Stimulated activated CD4-positive, alpha-beta T cell treated with anti-CD3 and anti-CD28 coated beads, Interleukin-4, amount 100 ng/mL, for 4 hours (primary cell): ENCODE measurements around the gene USP17L29.
"Not testable (repeated sequence)": the region's sequence is repeated elsewhere in the genome, so short reads cannot be mapped to it uniquely, and the experiment has no call there.

Experiments
- DNase-seq, 2 experiments: peaks; one replicate each; pipeline ENCODE4 v3.0.0-alpha.2; 2020

The USP17L29 gene, protein sequence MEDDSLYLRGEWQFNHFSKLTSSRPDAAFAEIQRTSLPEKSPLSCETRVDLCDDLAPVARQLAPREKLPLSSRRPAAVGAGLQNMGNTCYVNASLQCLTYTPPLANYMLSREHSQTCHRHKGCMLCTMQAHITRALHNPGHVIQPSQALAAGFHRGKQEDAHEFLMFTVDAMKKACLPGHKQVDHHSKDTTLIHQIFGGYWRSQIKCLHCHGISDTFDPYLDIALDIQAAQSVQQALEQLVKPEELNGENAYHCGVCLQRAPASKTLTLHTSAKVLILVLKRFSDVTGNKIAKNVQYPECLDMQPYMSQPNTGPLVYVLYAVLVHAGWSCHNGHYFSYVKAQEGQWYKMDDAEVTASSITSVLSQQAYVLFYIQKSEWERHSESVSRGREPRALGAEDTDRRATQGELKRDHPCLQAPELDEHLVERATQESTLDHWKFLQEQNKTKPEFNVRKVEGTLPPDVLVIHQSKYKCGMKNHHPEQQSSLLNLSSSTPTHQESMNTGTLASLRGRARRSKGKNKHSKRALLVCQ

DNA sequence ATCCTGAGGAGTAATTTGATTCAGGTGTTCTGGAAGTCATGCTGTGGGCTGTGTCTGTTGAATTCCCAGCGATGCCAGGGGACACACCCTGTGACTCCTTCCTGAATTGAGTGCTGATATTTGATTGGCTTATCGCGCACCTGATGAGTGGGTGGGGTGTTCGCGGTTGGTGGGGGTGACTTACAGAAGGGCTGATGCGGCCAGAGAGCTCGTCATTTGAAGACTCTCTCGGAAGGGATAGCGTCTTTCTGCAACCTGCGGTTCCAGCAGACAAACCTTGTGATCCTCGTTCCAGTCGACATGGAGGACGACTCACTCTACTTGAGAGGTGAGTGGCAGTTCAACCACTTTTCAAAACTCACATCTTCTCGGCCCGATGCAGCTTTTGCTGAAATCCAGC, at the start of gene USP17L29:
TSS of gene USP17L29 (plus strand) at position 301 of the 400 bp plus-strand sequence. CDS start at position 301, 0 bp downstream.
- DNase-seq = not testable (repeated sequence)

- DNase-seq = not testable (repeated sequence)
These were observed 29.2 kb upstream of the USP17L29 start for GRCh38 chr4:9324191-9324590.

GRCh38 chr4:9324865-9325264, 28.6 kb upstream of the USP17L29 start, which contains the start of gene USP17L24:
TSS of gene USP17L24 (plus strand) at chr4:9325165. CDS start at chr4:9325165, 0 bp downstream.
- not testable (repeated sequence) for DNase-seq

DNA sequence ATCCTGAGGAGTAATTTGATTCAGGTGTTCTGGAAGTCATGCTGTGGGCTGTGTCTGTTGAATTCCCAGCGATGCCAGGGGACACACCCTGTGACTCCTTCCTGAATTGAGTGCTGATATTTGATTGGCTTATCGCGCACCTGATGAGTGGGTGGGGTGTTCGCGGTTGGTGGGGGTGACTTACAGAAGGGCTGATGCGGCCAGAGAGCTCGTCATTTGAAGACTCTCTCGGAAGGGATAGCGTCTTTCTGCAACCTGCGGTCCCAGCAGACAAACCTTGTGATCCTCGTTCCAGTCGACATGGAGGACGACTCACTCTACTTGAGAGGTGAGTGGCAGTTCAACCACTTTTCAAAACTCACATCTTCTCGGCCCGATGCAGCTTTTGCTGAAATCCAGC, 23.8 kb upstream of the USP17L29 start, which contains the start of gene USP17L25:
TSS of gene USP17L25 (plus strand) at position 301 of the 400 bp plus-strand sequence. CDS start at position 301, 0 bp downstream.
- DNase-seq = not testable (repeated sequence)

- not testable (repeated sequence) for DNase-seq
These were observed 19.1 kb upstream of the USP17L29 start, which contains the start of gene USP17L26 for GRCh38 chr4:9334358-9334757. TSS of gene USP17L26 (plus strand) at chr4:9334658. CDS start at chr4:9334658, 0 bp downstream.

- DNase-seq = not testable (repeated sequence)
These were observed 14.3 kb upstream of the USP17L29 start, which contains the start of gene USP17L5 for GRCh38 chr4:9339103-9339502. TSS of gene USP17L5 (plus strand) at chr4:9339403. CDS start at chr4:9339403, 0 bp downstream.

DNA sequence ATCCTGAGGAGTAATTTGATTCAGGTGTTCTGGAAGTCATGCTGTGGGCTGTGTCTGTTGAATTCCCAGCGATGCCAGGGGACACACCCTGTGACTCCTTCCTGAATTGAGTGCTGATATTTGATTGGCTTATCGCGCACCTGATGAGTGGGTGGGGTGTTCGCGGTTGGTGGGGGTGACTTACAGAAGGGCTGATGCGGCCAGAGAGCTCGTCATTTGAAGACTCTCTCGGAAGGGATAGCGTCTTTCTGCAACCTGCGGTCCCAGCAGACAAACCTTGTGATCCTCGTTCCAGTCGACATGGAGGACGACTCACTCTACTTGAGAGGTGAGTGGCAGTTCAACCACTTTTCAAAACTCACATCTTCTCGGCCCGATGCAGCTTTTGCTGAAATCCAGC, 9.6 kb upstream of the USP17L29 start, which contains the start of gene USP17L27:
TSS of gene USP17L27 (plus strand) at position 301 of the 400 bp plus-strand sequence. CDS start at position 301, 0 bp downstream.
- not testable (repeated sequence) for DNase-seq

GRCh38 chr4:9348593-9348992, 4.8 kb upstream of the USP17L29 start, which contains the start of gene USP17L28:
TSS of gene USP17L28 (plus strand) at chr4:9348893. CDS start at chr4:9348893, 0 bp downstream.
- not testable (repeated sequence) for DNase-seq

GRCh38 chr4:9350866-9351265, 2.6 kb upstream of the USP17L29 start:
- DNase-seq = not testable (repeated sequence)

- not testable (repeated sequence) for DNase-seq
These were observed 9.4 kb downstream of the USP17L29 start, which contains the start of gene USP17L30 for GRCh38 chr4:9362829-9363228. TSS of gene USP17L30 (plus strand) at chr4:9363129. CDS start at chr4:9363129, 0 bp downstream.

GRCh38 chr4:9379881-9380280, 26.4 kb downstream of the USP17L29 start:
- DNase-seq = not testable (repeated sequence)

DNA sequence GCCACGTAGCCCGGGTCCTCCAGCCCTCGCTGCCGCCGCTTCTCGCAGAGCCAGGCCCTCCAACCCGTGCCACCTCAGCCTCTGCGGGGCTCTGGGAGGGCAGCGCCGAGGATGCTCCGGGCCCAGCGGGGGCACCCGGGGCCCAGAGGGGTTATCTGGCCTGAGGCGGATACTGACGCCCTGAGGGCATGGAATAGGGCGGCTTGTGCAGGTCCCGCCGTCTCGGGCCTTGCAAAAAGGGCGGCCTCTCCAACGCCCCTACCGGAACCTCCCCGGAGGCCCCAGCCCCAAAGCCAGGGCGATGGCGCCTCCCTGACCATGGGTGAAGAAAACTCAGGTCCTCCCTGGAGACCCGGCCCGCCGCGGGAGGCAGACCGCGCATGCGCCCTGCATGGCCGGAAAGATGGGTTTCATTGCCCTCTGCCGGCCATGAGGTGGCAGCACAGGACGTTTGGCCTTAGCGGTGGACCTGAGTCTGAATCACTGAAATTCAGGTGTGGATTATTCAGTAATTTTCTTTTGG, 27.6 kb downstream of the USP17L29 start:
- DNase-seq = peak; percentile 46 to 60

DNA sequence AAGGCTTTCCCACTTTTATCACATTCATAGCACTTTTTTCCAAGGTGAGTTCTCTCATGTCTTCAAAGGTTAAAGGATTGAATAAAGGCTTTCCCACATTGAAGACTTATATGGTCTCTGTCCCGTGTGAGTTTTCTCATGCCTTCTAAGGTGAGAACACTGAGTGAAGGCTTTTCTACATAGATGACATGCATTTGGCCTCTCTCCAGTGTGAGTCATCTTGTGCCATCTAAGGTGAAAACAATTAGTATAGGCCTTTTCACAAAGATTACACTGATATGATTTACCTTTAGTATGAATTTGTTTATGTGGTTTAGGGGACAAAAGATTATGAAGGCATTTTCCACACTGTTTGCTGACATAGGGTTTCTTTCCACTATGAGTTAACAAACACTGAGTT, 30.7 kb downstream of the USP17L29 start:
- no peak for DNase-seq

- not testable (repeated sequence) for DNase-seq
These were observed 35.6 kb downstream of the USP17L29 start for GRCh38 chr4:9389001-9389400.
